A204.1 (cell line): ENCODE results near the gene SH3RF3.

ENCODE experiments used
- FAIRE-seq: peaks from 2 replicates; lab custom pipeline; 2012; peaks lifted over from hg19 to GRCh38; lab: Jason Lieb, UNC

The SH3RF3 gene

GRCh38 chr2:109203246-109204011, 74.4 kb downstream of the SH3RF3 start:
- FAIRE-seq: no peak

GRCh38 chr2:109204412-109204811, 75.4 kb downstream of the SH3RF3 start:
- FAIRE-seq: no peak

GRCh38 chr2:109205447-109205846, 76.4 kb downstream of the SH3RF3 start:
- no peak for FAIRE-seq

- no peak for FAIRE-seq
Observed at GRCh38 chr2:109206569-109207146, 77.7 kb downstream of the SH3RF3 start.

- no peak for FAIRE-seq
Observed at GRCh38 chr2:109207176-109207575, 78.2 kb downstream of the SH3RF3 start.

- no peak for FAIRE-seq
Observed at GRCh38 chr2:109208071-109208950, 79.3 kb downstream of the SH3RF3 start.

- FAIRE-seq: no peak
Observed at GRCh38 chr2:109208951-109209335, 79.9 kb downstream of the SH3RF3 start.

GRCh38 chr2:109209412-109209811, 80.4 kb downstream of the SH3RF3 start:
- FAIRE-seq: no peak

- FAIRE-seq: no peak
Observed at GRCh38 chr2:109209941-109210340, 80.9 kb downstream of the SH3RF3 start.

GRCh38 chr2:109210431-109211200, 81.6 kb downstream of the SH3RF3 start:
- FAIRE-seq: no peak

- FAIRE-seq: no peak
Observed at GRCh38 chr2:109211315-109211714, 82.3 kb downstream of the SH3RF3 start.

GRCh38 chr2:109212836-109213563, 84.0 kb downstream of the SH3RF3 start:
- FAIRE-seq: no peak

- FAIRE-seq: no peak
Observed at GRCh38 chr2:109213646-109214433, 84.8 kb downstream of the SH3RF3 start.

- FAIRE-seq: no peak
Observed at GRCh38 chr2:109214651-109215371, 85.8 kb downstream of the SH3RF3 start.

- FAIRE-seq: no peak
Observed at GRCh38 chr2:109215866-109216265, 86.9 kb downstream of the SH3RF3 start.

GRCh38 chr2:109216332-109216731, 87.3 kb downstream of the SH3RF3 start:
- no peak for FAIRE-seq

GRCh38 chr2:109217362-109218086, 88.5 kb downstream of the SH3RF3 start:
- FAIRE-seq: no peak

GRCh38 chr2:109218087-109218791, 89.2 kb downstream of the SH3RF3 start:
- no peak for FAIRE-seq

GRCh38 chr2:109218792-109219126, 89.8 kb downstream of the SH3RF3 start:
- no peak for FAIRE-seq
